HepG2 (cell line): ENCODE data around the gene DRC7. TPM values are rescaled to one million over a fixed set of nuclear protein-coding genes. Genes with fewer than 3 reads are reported as not detected.

ENCODE experiments used
- ATAC-seq: fragments of 200-7000 bp; cut with Tn5 transposase; 3 replicates; pipeline ENCODE4 v1.9.1; 2020; ENCODE audit warnings: mild to moderate bottlenecking, moderate library complexity
- BruUV-seq: library from RNA; stranded (reverse); fragments of 400-500 nt; replicated peaks from 2 replicates; lab custom pipeline; 2021; lab: Mats Ljungman, UMichigan
- CTCF ChIA-PET: fragments of 300-600 bp; formaldehyde crosslinking; extraction: SDS; loops from one replicate; lab custom pipeline; 2021; ENCODE audit warnings: low total read pairs, inconsistent platforms, low intra/inter-chr PET ratio; lab: Yijun Ruan, JAX
- POLR2A ChIA-PET: fragments of 350-600 bp; sonication (Branson Sonifier 250); formaldehyde crosslinking; loops from one replicate; lab custom pipeline; 2020; ENCODE audit warnings: antibody characterized with exemption, inconsistent platforms; lab: Yijun Ruan, JAX
- DNase-seq: peaks from one replicate; pipeline ENCODE4 v3.0.0-alpha.2; 2015; ENCODE audit warnings: low spot score
- FAIRE-seq: peaks from 3 replicates; lab custom pipeline; 2011; peaks lifted over from hg19 to GRCh38; lab: Jason Lieb, UNC
- H2AFZ ChIP-seq: one replicate; pipeline ENCODE4 v1.6.1; 2011; ENCODE audit warnings: low read length, inconsistent platforms
- H3K27ac ChIP-seq: fragments of 300-600 bp; 3 replicates; pipeline ENCODE4 v1.8.0; 2011; ENCODE audit warnings: mixed run types, mild to moderate bottlenecking, mixed read lengths, low read length, inconsistent platforms; ENCODE audit not compliant: insufficient read depth; ENCODE audit errors: extremely low read length
- H3K27me3 ChIP-seq, 2 experiments: fragments of 200-600 bp in 1 of 2; 2 replicates in 1 of 2; 3 replicates in 1 of 2; pipeline versions ENCODE4 v1.6.0 to v1.8.0; 2011; ENCODE audit warnings: low read length in 2 of 2, mild to moderate bottlenecking in 2 of 2, moderate library complexity in 2 of 2, inconsistent platforms in 1 of 2; ENCODE audit not compliant: insufficient read depth in 2 of 2, control insufficient read depth in 1 of 2
- H3K36me3 ChIP-seq, 2 experiments: fragments of 200-600 bp in 1 of 2; replicated peaks in 1 of 2; 2 replicates in 1 of 2; 3 replicates in 1 of 2; pipeline versions ENCODE4 v1.5.1 to v1.8.0; 2011; ENCODE audit warnings: low read length in 2 of 2, inconsistent platforms in 1 of 2; ENCODE audit not compliant: insufficient read depth in 2 of 2, control insufficient read depth in 1 of 2
- H3K4me1 ChIP-seq: 2 replicates; pipeline ENCODE4 v1.5.1; 2012; ENCODE audit warnings: low read length, inconsistent platforms; ENCODE audit not compliant: insufficient read depth
- H3K4me2 ChIP-seq: 2 replicates; pipeline ENCODE4 v1.6.0; 2011; ENCODE audit warnings: low read depth, low read length, inconsistent platforms
- H3K4me3 ChIP-seq, 3 experiments: fragments of 200-600 bp in 1 of 3; sonication (generic), shearing (Covaris generic) in 1 of 3; replicated peaks in 1 of 3; 2 replicates each; pipeline ENCODE4 v1.5.1; 2011 to 2016; ENCODE audit warnings: low read length in 3 of 3, inconsistent platforms in 2 of 3, low read depth in 2 of 3, mild to moderate bottlenecking in 2 of 3, control low read depth in 1 of 3, mixed read lengths in 1 of 3; ENCODE audit not compliant: insufficient read depth in 1 of 3
- H3K79me2 ChIP-seq: one replicate; pipeline ENCODE4 v1.6.1; 2011; ENCODE audit warnings: low read length, inconsistent platforms; ENCODE audit not compliant: insufficient read depth
- H3K9ac ChIP-seq: 2 replicates; pipeline ENCODE4 v1.6.0; 2011; ENCODE audit warnings: mild to moderate bottlenecking, low read depth, low read length, inconsistent platforms; ENCODE audit not compliant: insufficient read depth
- H3K9me3 ChIP-seq: 2 replicates; pipeline ENCODE4 v1.5.1; 2012; ENCODE audit warnings: mild to moderate bottlenecking, low read length
- H4K20me1 ChIP-seq: 2 replicates; pipeline ENCODE4 v1.6.0; 2011; ENCODE audit warnings: inconsistent platforms, mild to moderate bottlenecking, low read length, moderate library complexity; ENCODE audit not compliant: insufficient read depth
- AGO2 ChIP-seq: fragments of 200-400 bp; formaldehyde crosslinking; optimal IDR thresholded peaks from 2 replicates; pipeline ENCODE3; 2017; ENCODE audit warnings: mild to moderate bottlenecking, low read depth, low read length, moderate library complexity
- ARNTL ChIP-seq: sonication (generic); formaldehyde crosslinking; IDR thresholded peaks from 2 replicates; pipeline ENCODE4 v1.4.0; 2020; ENCODE audit warnings: mild to moderate bottlenecking, missing genetic modification reagents
- BRD4 ChIP-seq: sonication (generic); formaldehyde crosslinking; IDR thresholded peaks from 2 replicates; pipeline ENCODE4 v1.4.0; 2020; ENCODE audit warnings: missing genetic modification reagents
- CCAR2 ChIP-seq: fragments of 200-400 bp; formaldehyde crosslinking; optimal IDR thresholded peaks from 2 replicates; pipeline ENCODE3; 2018; ENCODE audit warnings: low read depth, mild to moderate bottlenecking, low read length, moderate library complexity
- DPF2 ChIP-seq: sonication (generic); formaldehyde crosslinking; IDR thresholded peaks from 2 replicates; pipeline ENCODE4 v1.4.0; 2020; ENCODE audit warnings: mild to moderate bottlenecking, low read depth, missing genetic modification reagents, borderline replicate concordance
- GMEB2 ChIP-seq: IDR thresholded peaks from 2 replicates; pipeline ENCODE4 v1.6.1; 2016; ENCODE audit warnings: missing biosample characterization, missing genetic modification reagents, low read depth
- HOXA3 ChIP-seq: sonication (generic); formaldehyde crosslinking; IDR thresholded peaks from 2 replicates; pipeline ENCODE4 v1.5.0; 2020; ENCODE audit warnings: missing genetic modification reagents
- MAFK ChIP-seq, 2 experiments: IDR thresholded peaks in 1 of 2; conservative IDR thresholded peaks in 1 of 2; 2 replicates each; pipeline ENCODE4 v1.6.1; 2011; ENCODE audit warnings: improper control_type of control experiment in 2 of 2, low read length in 2 of 2
- MED8 ChIP-seq: sonication (generic); formaldehyde crosslinking; IDR thresholded peaks from 2 replicates; pipeline ENCODE4 v1.8.1; 2023; ENCODE audit warnings: mild to moderate bottlenecking, missing genetic modification reagents; ENCODE audit not compliant: insufficient replicate concordance
- MIXL1 ChIP-seq: IDR thresholded peaks from 2 replicates; pipeline ENCODE4 v1.6.1; 2016
- MLLT10 ChIP-seq: sonication (generic); formaldehyde crosslinking; IDR thresholded peaks from 2 replicates; pipeline ENCODE4 v1.4.0; 2020; ENCODE audit warnings: missing genetic modification reagents
- NFRKB ChIP-seq: fragments of 450-650 bp; IDR thresholded peaks from 2 replicates; pipeline ENCODE4 v1.6.1; 2017
- NFYB ChIP-seq: sonication (generic); formaldehyde crosslinking; IDR thresholded peaks from 2 replicates; pipeline ENCODE4 v1.4.0; 2020; ENCODE audit warnings: missing genetic modification reagents
- POLR2A ChIP-seq, 2 experiments: IDR thresholded peaks; 2 replicates each; pipeline ENCODE4 v1.6.1; 2011; ENCODE audit warnings: low read depth in 2 of 2, low read length in 2 of 2, mild to moderate bottlenecking in 1 of 2, moderate library complexity in 1 of 2; ENCODE audit not compliant: insufficient read depth in 1 of 2
- RCOR2 ChIP-seq: IDR thresholded peaks from 2 replicates; pipeline ENCODE4 v1.6.1; 2016; ENCODE audit warnings: missing biosample characterization, missing genetic modification reagents
- SIN3A ChIP-seq: IDR thresholded peaks from 2 replicates; pipeline ENCODE4 v1.6.1; 2011; ENCODE audit warnings: low read depth, mild to moderate bottlenecking, control low read depth, low read length, borderline replicate concordance
- WIZ ChIP-seq: sonication (generic); formaldehyde crosslinking; IDR thresholded peaks from 2 replicates; pipeline ENCODE4 v1.5.1; 2020; ENCODE audit warnings: mild to moderate bottlenecking, missing genetic modification reagents
- ZBTB8A ChIP-seq: sonication (generic); formaldehyde crosslinking; IDR thresholded peaks from 2 replicates; pipeline ENCODE4 v1.4.0; 2020; ENCODE audit warnings: mild to moderate bottlenecking, low read depth, missing genetic modification reagents, borderline replicate concordance
- ZNF20 ChIP-seq: sonication (generic); formaldehyde crosslinking; IDR thresholded peaks from 2 replicates; pipeline ENCODE4 v1.4.0; 2020; ENCODE audit warnings: mild to moderate bottlenecking, moderate library complexity, missing genetic modification reagents
- ZNF460 ChIP-seq: sonication (generic); formaldehyde crosslinking; IDR thresholded peaks from 2 replicates; pipeline ENCODE4 v1.5.1; 2020; ENCODE audit warnings: missing genetic modification reagents, mild to moderate bottlenecking, borderline replicate concordance
- ZNF883 ChIP-seq: sonication (generic); formaldehyde crosslinking; IDR thresholded peaks from 2 replicates; pipeline ENCODE4 v1.5.1; 2020; ENCODE audit warnings: mild to moderate bottlenecking, missing genetic modification reagents; ENCODE audit errors: not compliant biosample characterization
- ZSCAN30 ChIP-seq: sonication (generic); formaldehyde crosslinking; IDR thresholded peaks from 2 replicates; pipeline ENCODE4 v1.5.0; 2020; ENCODE audit warnings: mild to moderate bottlenecking, missing genetic modification reagents
- WGBS: methylation state at CpG from one replicate; pipeline ENCODE4 v1.1.6; 2017; ENCODE audit warnings: low lambda C conversion rate; 5-methylcytosine and 5-hydroxymethylcytosine counted together
- in situ Hi-C: cut with HindIII; loops from 2 replicates; pipeline ENCODE4 v1.10.0; 2017; ENCODE audit warnings: low pct_unique_long_range_greater_than_20kb; ENCODE audit not compliant: extremely low pct_ligation_motif_present
- intact Hi-C: fragments of 100-400 bp; cut with micrococcal nuclease; formaldehyde crosslinking; loops from one replicate; pipeline ENCODE4 v1.10.0; 2022; ENCODE audit not compliant: unreplicated experiment
- polyA plus RNA-seq, 8 experiments: library from polyadenylated mRNA; depleted of rRNA in 3 of 8; stranded (reverse) in 7 of 8; unstranded in 1 of 8; fragments of >200 nt; fragmentation: Illumina TruSeq in 4 of 8; extraction: Trizol in 4 of 8; gene quantifications; 2 replicates each; pipeline versions ENCODE4 v1.2.1 to v1.2.3, GENCODE V29; 2011 to 2016; ENCODE audit warnings: low read depth in 4 of 8, missing spikeins in 1 of 8, mixed read lengths in 1 of 8; ENCODE audit not compliant: insufficient read depth in 1 of 8
- total RNA-seq, 5 experiments: library from RNA; depleted of rRNA; stranded (reverse); fragments of >200 nt; fragmentation: Illumina TruSeq; extraction: Trizol; gene quantifications; 2 replicates each; pipeline ENCODE4 v1.2.3, GENCODE V29; 2016; ENCODE audit warnings: low read depth in 1 of 5
- TF ChIP-seq, protein P1 (sequence below): sonication (generic); formaldehyde crosslinking; IDR thresholded peaks from 2 replicates; pipeline ENCODE4 v1.4.0; 2020; ENCODE audit warnings: missing genetic modification reagents

The DRC7 gene
- total and polyA plus RNA-seq, 2 of the 13 experiments (the other 11 are each of a cell fraction or from before 2014, with no cell fraction given), result 2.7 to 3.4 TPM

- Histone ChIP-seq H3K79me2 (no peaks in the 10 kb centered on the region), H3K9ac (no peak overlapping the region), H4K20me1 (no peaks in the 10 kb centered on the region), H3K4me3 (no peak overlapping the region), H3K9me3 (no peaks in the 10 kb centered on the region), H3K4me2 (no peak overlapping the region), H3K4me1 (no peaks in the 10 kb centered on the region), H3K27ac (no peak overlapping the region), H3K27me3 (no peaks in the 10 kb centered on the region), H3K36me3 (peaks cover 22 to 57% of the 10 kb centered on the region in 2 experiments), H2AFZ (no peak overlapping the region)
- intact Hi-C loops, result no loop called here
- no peak for DNase-seq
- 97% methylated on average over 39 of the region's 40 CpGs for WGBS
- in situ Hi-C loops, result no loop called here
- FAIRE-seq, result no peak
- BruUV-seq, result no TSS peak
- no peak for ATAC-seq
- CTCF ChIA-PET, result no interaction called here
- POLR2A ChIA-PET, result interaction anchor here (1.2 kb wide), 1 partner anchor 22 kb away, joined by 3 read pairs; no protein-coding TSS in a partner anchor
- TF ChIP-seq SIN3A (no peak), MIXL1 (CRISPR knock-in tag) (no peak), CCAR2 (no peak), GMEB2 (CRISPR knock-in tag) (no peak), POLR2A (IDR thresholded peaks at IDR 0.05; ENCODE audit: insufficient read depth in 1 of 2, low read depth in 2 of 2, low read length in 2 of 2) (peak in 1 of 2 experiments; percentile 14; a peak in 1 of 4 replicates), ARNTL (CRISPR knock-in tag) (no peak), HOXA3 (CRISPR knock-in tag) (0 out of 2 replicates have a peak, but pooled peaks have one; percentile 16), RCOR2 (CRISPR knock-in tag) (no peak), WIZ (no peak), ZBTB8A (CRISPR knock-in tag) (no peak), NFYB (CRISPR knock-in tag) (no peak), BRD4 (CRISPR knock-in tag) (no peak), NFRKB (no peak), ZNF20 (CRISPR knock-in tag) (no peak), MAFK (conservative IDR thresholded peaks at IDR 0.05 in 1 of 2, IDR thresholded peaks at IDR 0.05 in 1 of 2; ENCODE audit: low read length in 2 of 2) (no peak), ZSCAN30 (no peak), MED8 (peak; percentile 10), MLLT10 (CRISPR knock-in tag) (no peak), ZNF883 (CRISPR knock-in tag) (no peak), ZNF460 (no peak), DPF2 (CRISPR knock-in tag) (no peak), AGO2 (peak; percentile 83)
- TF ChIP-seq, protein P1, sequence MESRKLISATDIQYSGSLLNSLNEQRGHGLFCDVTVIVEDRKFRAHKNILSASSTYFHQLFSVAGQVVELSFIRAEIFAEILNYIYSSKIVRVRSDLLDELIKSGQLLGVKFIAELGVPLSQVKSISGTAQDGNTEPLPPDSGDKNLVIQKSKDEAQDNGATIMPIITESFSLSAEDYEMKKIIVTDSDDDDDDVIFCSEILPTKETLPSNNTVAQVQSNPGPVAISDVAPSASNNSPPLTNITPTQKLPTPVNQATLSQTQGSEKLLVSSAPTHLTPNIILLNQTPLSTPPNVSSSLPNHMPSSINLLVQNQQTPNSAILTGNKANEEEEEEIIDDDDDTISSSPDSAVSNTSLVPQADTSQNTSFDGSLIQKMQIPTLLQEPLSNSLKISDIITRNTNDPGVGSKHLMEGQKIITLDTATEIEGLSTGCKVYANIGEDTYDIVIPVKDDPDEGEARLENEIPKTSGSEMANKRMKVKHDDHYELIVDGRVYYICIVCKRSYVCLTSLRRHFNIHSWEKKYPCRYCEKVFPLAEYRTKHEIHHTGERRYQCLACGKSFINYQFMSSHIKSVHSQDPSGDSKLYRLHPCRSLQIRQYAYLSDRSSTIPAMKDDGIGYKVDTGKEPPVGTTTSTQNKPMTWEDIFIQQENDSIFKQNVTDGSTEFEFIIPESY (CRISPR knock-in tag), result peak; percentile 43; the same call in 1 of the 2 replicates
Observed at GRCh38 chr16:57760357-57761160, 66.0 kb downstream of the DRC7 start.
